HepG2 (cell line): ENCODE results near the gene RIPOR3. TPM values are rescaled to one million over a fixed set of nuclear protein-coding genes. Genes with fewer than 3 reads are reported as not detected.
"Not testable (repeated sequence)": the region's sequence is repeated elsewhere in the genome, so short reads cannot be mapped to it uniquely, and the experiment has no call there.

ENCODE experiments used
- ATAC-seq: fragments of 200-7000 bp; cut with Tn5 transposase; 3 replicates; pipeline ENCODE4 v1.9.1; 2020; ENCODE audit warnings: mild to moderate bottlenecking, moderate library complexity
- BruUV-seq: library from RNA; stranded (reverse); fragments of 400-500 nt; replicated peaks from 2 replicates; lab custom pipeline; 2021; lab: Mats Ljungman, UMichigan
- CTCF ChIA-PET: fragments of 300-600 bp; formaldehyde crosslinking; extraction: SDS; loops from one replicate; lab custom pipeline; 2021; ENCODE audit warnings: low total read pairs, inconsistent platforms, low intra/inter-chr PET ratio; lab: Yijun Ruan, JAX
- POLR2A ChIA-PET: fragments of 350-600 bp; sonication (Branson Sonifier 250); formaldehyde crosslinking; loops from one replicate; lab custom pipeline; 2020; ENCODE audit warnings: antibody characterized with exemption, inconsistent platforms; lab: Yijun Ruan, JAX
- DNase-seq: peaks from one replicate; pipeline ENCODE4 v3.0.0-alpha.2; 2015; ENCODE audit warnings: low spot score
- FAIRE-seq: peaks from 3 replicates; lab custom pipeline; 2011; peaks lifted over from hg19 to GRCh38; lab: Jason Lieb, UNC
- H2AFZ ChIP-seq: one replicate; pipeline ENCODE4 v1.6.1; 2011; ENCODE audit warnings: low read length, inconsistent platforms
- H3K27ac ChIP-seq: fragments of 300-600 bp; 3 replicates; pipeline ENCODE4 v1.8.0; 2011; ENCODE audit warnings: mixed run types, mild to moderate bottlenecking, mixed read lengths, low read length, inconsistent platforms; ENCODE audit not compliant: insufficient read depth; ENCODE audit errors: extremely low read length
- H3K27me3 ChIP-seq, 2 experiments: fragments of 200-600 bp in 1 of 2; 2 replicates in 1 of 2; 3 replicates in 1 of 2; pipeline versions ENCODE4 v1.6.0 to v1.8.0; 2011; ENCODE audit warnings: low read length in 2 of 2, mild to moderate bottlenecking in 2 of 2, moderate library complexity in 2 of 2, inconsistent platforms in 1 of 2; ENCODE audit not compliant: insufficient read depth in 2 of 2, control insufficient read depth in 1 of 2
- H3K36me3 ChIP-seq, 2 experiments: fragments of 200-600 bp in 1 of 2; replicated peaks in 1 of 2; 2 replicates in 1 of 2; 3 replicates in 1 of 2; pipeline versions ENCODE4 v1.5.1 to v1.8.0; 2011; ENCODE audit warnings: low read length in 2 of 2, inconsistent platforms in 1 of 2; ENCODE audit not compliant: insufficient read depth in 2 of 2, control insufficient read depth in 1 of 2
- H3K4me1 ChIP-seq: 2 replicates; pipeline ENCODE4 v1.5.1; 2012; ENCODE audit warnings: low read length, inconsistent platforms; ENCODE audit not compliant: insufficient read depth
- H3K4me2 ChIP-seq: 2 replicates; pipeline ENCODE4 v1.6.0; 2011; ENCODE audit warnings: low read depth, low read length, inconsistent platforms
- H3K4me3 ChIP-seq, 3 experiments: fragments of 200-600 bp in 1 of 3; sonication (generic), shearing (Covaris generic) in 1 of 3; replicated peaks in 1 of 3; 2 replicates each; pipeline ENCODE4 v1.5.1; 2011 to 2016; ENCODE audit warnings: low read length in 3 of 3, inconsistent platforms in 2 of 3, low read depth in 2 of 3, mild to moderate bottlenecking in 2 of 3, control low read depth in 1 of 3, mixed read lengths in 1 of 3; ENCODE audit not compliant: insufficient read depth in 1 of 3
- H3K79me2 ChIP-seq: one replicate; pipeline ENCODE4 v1.6.1; 2011; ENCODE audit warnings: low read length, inconsistent platforms; ENCODE audit not compliant: insufficient read depth
- H3K9ac ChIP-seq: 2 replicates; pipeline ENCODE4 v1.6.0; 2011; ENCODE audit warnings: mild to moderate bottlenecking, low read depth, low read length, inconsistent platforms; ENCODE audit not compliant: insufficient read depth
- H3K9me3 ChIP-seq: 2 replicates; pipeline ENCODE4 v1.5.1; 2012; ENCODE audit warnings: mild to moderate bottlenecking, low read length
- H4K20me1 ChIP-seq: 2 replicates; pipeline ENCODE4 v1.6.0; 2011; ENCODE audit warnings: inconsistent platforms, mild to moderate bottlenecking, low read length, moderate library complexity; ENCODE audit not compliant: insufficient read depth
- CBX5 ChIP-seq: sonication (generic); formaldehyde crosslinking; IDR thresholded peaks from 2 replicates; pipeline ENCODE4 v1.4.0; 2020; ENCODE audit warnings: missing genetic modification reagents, borderline replicate concordance
- HNRNPH1 ChIP-seq: fragments of 200-400 bp; formaldehyde crosslinking; optimal IDR thresholded peaks from 2 replicates; pipeline ENCODE3; 2017; ENCODE audit warnings: mild to moderate bottlenecking, low read depth, low read length
- KAT8 ChIP-seq: IDR thresholded peaks from 2 replicates; pipeline ENCODE4 v1.6.1; 2016; ENCODE audit warnings: missing genetic modification reagents, missing compliant biosample characterization
- NFKBIZ ChIP-seq: IDR thresholded peaks from 2 replicates; pipeline ENCODE4 v1.6.1; 2018; ENCODE audit warnings: missing genetic modification reagents, missing compliant biosample characterization
- ZKSCAN8 ChIP-seq: IDR thresholded peaks from 2 replicates; pipeline ENCODE4 v1.6.1; 2016; ENCODE audit warnings: borderline replicate concordance, missing genetic modification reagents, missing compliant biosample characterization
- ZNF260 ChIP-seq: sonication (generic); formaldehyde crosslinking; IDR thresholded peaks from 2 replicates; pipeline ENCODE4 v1.4.0; 2020; ENCODE audit warnings: missing genetic modification reagents, low read depth, mild to moderate bottlenecking, borderline replicate concordance
- ZNF572 ChIP-seq: sonication (generic); formaldehyde crosslinking; IDR thresholded peaks from 2 replicates; pipeline ENCODE4 v1.5.1; 2020; ENCODE audit warnings: mild to moderate bottlenecking, missing genetic modification reagents
- ZSCAN29 ChIP-seq: sonication (generic); formaldehyde crosslinking; conservative IDR thresholded peaks from 2 replicates; pipeline ENCODE4 v1.4.0; 2020; ENCODE audit warnings: mild to moderate bottlenecking, missing genetic modification reagents
- WGBS: methylation state at CpG from one replicate; pipeline ENCODE4 v1.1.6; 2017; ENCODE audit warnings: low lambda C conversion rate; 5-methylcytosine and 5-hydroxymethylcytosine counted together
- in situ Hi-C: cut with HindIII; loops from 2 replicates; pipeline ENCODE4 v1.10.0; 2017; ENCODE audit warnings: low pct_unique_long_range_greater_than_20kb; ENCODE audit not compliant: extremely low pct_ligation_motif_present
- intact Hi-C: fragments of 100-400 bp; cut with micrococcal nuclease; formaldehyde crosslinking; loops from one replicate; pipeline ENCODE4 v1.10.0; 2022; ENCODE audit not compliant: unreplicated experiment
- polyA plus RNA-seq, 8 experiments: library from polyadenylated mRNA; depleted of rRNA in 3 of 8; stranded (reverse) in 7 of 8; unstranded in 1 of 8; fragments of >200 nt; fragmentation: Illumina TruSeq in 4 of 8; extraction: Trizol in 4 of 8; gene quantifications; 2 replicates each; pipeline versions ENCODE4 v1.2.1 to v1.2.3, GENCODE V29; 2011 to 2016; ENCODE audit warnings: low read depth in 4 of 8, missing spikeins in 1 of 8, mixed read lengths in 1 of 8; ENCODE audit not compliant: insufficient read depth in 1 of 8
- total RNA-seq, 5 experiments: library from RNA; depleted of rRNA; stranded (reverse); fragments of >200 nt; fragmentation: Illumina TruSeq; extraction: Trizol; gene quantifications; 2 replicates each; pipeline ENCODE4 v1.2.3, GENCODE V29; 2016; ENCODE audit warnings: low read depth in 1 of 5
- TF ChIP-seq, protein P1 (sequence below): fragments of 450-650 bp; IDR thresholded peaks from 2 replicates; pipeline ENCODE4 v1.6.1; 2017
- TF ChIP-seq, protein P2 (sequence below): sonication (generic); formaldehyde crosslinking; IDR thresholded peaks from 2 replicates; pipeline ENCODE4 v1.4.0; 2020; ENCODE audit warnings: missing genetic modification reagents; ENCODE audit errors: not compliant biosample characterization
- TF ChIP-seq, protein P3 (sequence below): sonication (generic); formaldehyde crosslinking; IDR thresholded peaks from 2 replicates; pipeline ENCODE4 v1.5.0; 2020; ENCODE audit warnings: missing genetic modification reagents
- TF ChIP-seq, protein P4 (sequence below): sonication (generic); formaldehyde crosslinking; IDR thresholded peaks from 2 replicates; pipeline ENCODE4 v1.4.0; 2020; ENCODE audit warnings: missing genetic modification reagents, low read depth, mild to moderate bottlenecking, borderline replicate concordance
- TF ChIP-seq, protein P5 (sequence below): sonication (generic); formaldehyde crosslinking; IDR thresholded peaks from 2 replicates; pipeline ENCODE4 v1.8.0; 2022; ENCODE audit warnings: missing genetic modification reagents, low read depth, mild to moderate bottlenecking, borderline replicate concordance
- TF ChIP-seq, protein P6 (sequence below): sonication (generic); formaldehyde crosslinking; IDR thresholded peaks from 2 replicates; pipeline ENCODE4 v1.8.1; 2023; ENCODE audit warnings: missing genetic modification reagents, mild to moderate bottlenecking, borderline replicate concordance

The RIPOR3 gene
- total and polyA plus RNA-seq, 2 of the 13 experiments (the other 11 are each of a cell fraction or from before 2014, with no cell fraction given), result 0.18 TPM; not detected in 1

DNA sequence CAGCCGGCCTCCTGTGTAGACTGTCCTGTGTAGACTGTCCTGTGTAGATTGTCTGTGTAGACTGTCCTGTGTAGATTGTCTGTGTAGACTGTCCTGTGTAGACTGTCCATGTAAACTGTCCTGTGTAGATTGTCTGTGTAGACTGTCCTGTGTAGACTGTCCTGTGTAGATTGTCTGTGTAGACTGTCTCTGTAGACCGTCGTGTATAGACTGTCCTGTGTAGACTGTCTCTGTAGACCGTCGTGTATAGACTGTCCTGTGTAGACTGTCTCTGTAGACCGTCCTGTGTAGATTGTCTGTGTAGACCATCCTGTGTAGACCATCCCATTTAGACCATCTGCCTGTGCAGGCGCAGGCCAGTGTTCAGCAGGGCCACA lies 121.9 kb downstream of the RIPOR3 start:
- H3K4me3 ChIP-seq, CTCF ChIA-PET, H3K27me3 ChIP-seq, POLR2A ChIA-PET, BruUV-seq, H3K9ac ChIP-seq, H2AFZ ChIP-seq, H4K20me1 ChIP-seq, FAIRE-seq, intact Hi-C loops, H3K4me2 ChIP-seq, H3K9me3 ChIP-seq, DNase-seq, in situ Hi-C loops, H3K27ac ChIP-seq, H3K79me2 ChIP-seq: not testable (repeated sequence)
- peaks cover 27 to 81% of the 10 kb centered on the region in 2 experiments for H3K36me3 ChIP-seq
- peaks cover 12% of the 10 kb centered on the region for H3K4me1 ChIP-seq
- TF ChIP-seq, protein P1, sequence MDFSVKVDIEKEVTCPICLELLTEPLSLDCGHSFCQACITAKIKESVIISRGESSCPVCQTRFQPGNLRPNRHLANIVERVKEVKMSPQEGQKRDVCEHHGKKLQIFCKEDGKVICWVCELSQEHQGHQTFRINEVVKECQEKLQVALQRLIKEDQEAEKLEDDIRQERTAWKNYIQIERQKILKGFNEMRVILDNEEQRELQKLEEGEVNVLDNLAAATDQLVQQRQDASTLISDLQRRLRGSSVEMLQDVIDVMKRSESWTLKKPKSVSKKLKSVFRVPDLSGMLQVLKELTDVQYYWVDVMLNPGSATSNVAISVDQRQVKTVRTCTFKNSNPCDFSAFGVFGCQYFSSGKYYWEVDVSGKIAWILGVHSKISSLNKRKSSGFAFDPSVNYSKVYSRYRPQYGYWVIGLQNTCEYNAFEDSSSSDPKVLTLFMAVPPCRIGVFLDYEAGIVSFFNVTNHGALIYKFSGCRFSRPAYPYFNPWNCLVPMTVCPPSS, result 0 out of 2 replicates have a peak, but pooled peaks have one; percentile 81
- WGBS, result 92% methylated on average over 7 of the region's 7 CpGs
- peak; percentile 12; the same call in 2 of the 3 replicates for ATAC-seq

DNA sequence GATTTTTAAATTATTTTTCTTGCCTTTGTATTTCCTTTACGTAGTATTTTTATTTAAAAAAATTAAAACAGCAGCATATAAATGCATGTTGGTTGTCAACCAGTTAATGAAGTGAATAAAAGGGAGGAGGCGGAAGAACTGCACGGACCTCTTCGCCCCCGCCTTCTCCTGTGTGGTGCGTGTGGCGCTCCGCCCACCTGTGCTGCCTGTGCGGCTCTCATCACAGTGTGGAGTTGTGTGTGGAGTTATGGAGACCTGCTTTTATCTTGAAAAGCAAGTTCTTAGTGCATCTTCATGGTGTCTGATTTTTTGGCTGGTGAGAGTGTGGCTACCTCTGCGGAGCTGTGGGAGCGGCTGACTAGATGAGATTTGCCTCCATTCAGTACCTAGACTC lies 122.8 kb downstream of the RIPOR3 start:
- Histone ChIP-seq H2AFZ (no peak overlapping the region), H3K4me2 (no peak overlapping the region), H3K9me3 (no peaks in the 10 kb centered on the region), H3K9ac (no peak overlapping the region), H3K4me3 (no peak overlapping the region), H3K27ac (no peak overlapping the region), H3K79me2 (no peaks in the 10 kb centered on the region), H3K27me3 (no peaks in the 10 kb centered on the region), H3K36me3 (peaks cover 26 to 75% of the 10 kb centered on the region in 2 experiments), H3K4me1 (peaks cover 21% of the 10 kb centered on the region), H4K20me1 (no peaks in the 10 kb centered on the region)
- ChIA-PET POLR2A (no interaction called here), CTCF (no interaction called here)
- intact Hi-C loops (no loop called here), in situ Hi-C loops (no loop called here)
- BruUV-seq, result no TSS peak
- DNase-seq (no peak), ATAC-seq (no peak), FAIRE-seq (no peak)
- WGBS, result 80% methylated on average over 11 of the region's 11 CpGs
- TF ChIP-seq ZKSCAN8 (CRISPR knock-in tag) (no peak), ZNF260 (CRISPR knock-in tag) (no peak), CBX5 (CRISPR knock-in tag) (no peak), ZNF572 (CRISPR knock-in tag) (no peak), ZSCAN29 (CRISPR knock-in tag) (no peak), KAT8 (CRISPR knock-in tag) (no peak), NFKBIZ (CRISPR knock-in tag) (no peak), HNRNPH1 (no peak)
- TF ChIP-seq, protein P2, sequence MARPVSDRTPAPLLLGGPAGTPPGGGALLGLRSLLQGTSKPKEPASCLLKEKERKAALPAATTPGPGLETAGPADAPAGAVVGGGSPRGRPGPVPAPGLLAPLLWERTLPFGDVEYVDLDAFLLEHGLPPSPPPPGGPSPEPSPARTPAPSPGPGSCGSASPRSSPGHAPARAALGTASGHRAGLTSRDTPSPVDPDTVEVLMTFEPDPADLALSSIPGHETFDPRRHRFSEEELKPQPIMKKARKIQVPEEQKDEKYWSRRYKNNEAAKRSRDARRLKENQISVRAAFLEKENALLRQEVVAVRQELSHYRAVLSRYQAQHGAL (CRISPR knock-in tag), result no peak
- TF ChIP-seq, protein P3, sequence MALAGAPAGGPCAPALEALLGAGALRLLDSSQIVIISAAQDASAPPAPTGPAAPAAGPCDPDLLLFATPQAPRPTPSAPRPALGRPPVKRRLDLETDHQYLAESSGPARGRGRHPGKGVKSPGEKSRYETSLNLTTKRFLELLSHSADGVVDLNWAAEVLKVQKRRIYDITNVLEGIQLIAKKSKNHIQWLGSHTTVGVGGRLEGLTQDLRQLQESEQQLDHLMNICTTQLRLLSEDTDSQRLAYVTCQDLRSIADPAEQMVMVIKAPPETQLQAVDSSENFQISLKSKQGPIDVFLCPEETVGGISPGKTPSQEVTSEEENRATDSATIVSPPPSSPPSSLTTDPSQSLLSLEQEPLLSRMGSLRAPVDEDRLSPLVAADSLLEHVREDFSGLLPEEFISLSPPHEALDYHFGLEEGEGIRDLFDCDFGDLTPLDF (CRISPR knock-in tag), result no peak
- TF ChIP-seq, protein P4, sequence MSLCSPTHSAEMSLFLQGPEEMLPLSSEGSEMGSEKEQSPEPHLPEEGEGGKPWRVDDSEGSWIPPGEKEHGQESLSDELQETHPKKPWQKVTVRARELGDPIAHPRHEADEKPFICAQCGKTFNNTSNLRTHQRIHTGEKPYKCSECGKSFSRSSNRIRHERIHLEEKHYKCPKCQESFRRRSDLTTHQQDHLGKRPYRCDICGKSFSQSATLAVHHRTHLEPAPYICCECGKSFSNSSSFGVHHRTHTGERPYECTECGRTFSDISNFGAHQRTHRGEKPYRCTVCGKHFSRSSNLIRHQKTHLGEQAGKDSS (CRISPR knock-in tag), result no peak
- TF ChIP-seq, protein P5, sequence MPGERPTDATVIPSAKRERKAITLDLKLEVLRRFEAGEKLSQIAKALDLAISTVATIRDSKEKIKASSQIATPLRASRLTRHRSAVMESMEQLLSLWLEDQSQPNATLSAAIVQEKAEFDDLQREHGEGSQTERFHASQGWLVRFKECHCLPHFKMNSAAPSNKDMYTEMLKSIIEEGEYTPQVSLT (CRISPR knock-in tag), result no peak
- TF ChIP-seq, protein P6, sequence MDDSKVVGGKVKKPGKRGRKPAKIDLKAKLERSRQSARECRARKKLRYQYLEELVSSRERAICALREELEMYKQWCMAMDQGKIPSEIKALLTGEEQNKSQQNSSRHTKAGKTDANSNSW (CRISPR knock-in tag), result no peak
